Measurements from ENCODE around the gene MBNL1.

- TF ChIP-seq CTCF (IDR thresholded peaks at IDR 0.05) (no peak), REST (IDR thresholded peaks at IDR 0.05; ENCODE audit: insufficient read depth in 1 of 2, low read depth in 2 of 2, low read length in 1 of 2) (no peak), POLR2AphosphoS5 (IDR thresholded peaks at IDR 0.05; ENCODE audit: low read depth, low read length) (no peak)
Measured at GRCh38 chr3:152243721-152244516, 24.8 kb upstream of the MBNL1 start.

All from Panc1 (cell line).